T-helper 1 cell (primary cell): ENCODE results near the gene AHCYL2.
"Not testable (repeated sequence)": the region's sequence is repeated elsewhere in the genome, so short reads cannot be mapped to it uniquely, and the experiment has no call there.

Experiments
- DNase-seq, 5 donors: peaks; one replicate each; pipeline ENCODE4 v3.0.0-alpha.2; 2012 to 2020

The AHCYL2 gene

DNA sequence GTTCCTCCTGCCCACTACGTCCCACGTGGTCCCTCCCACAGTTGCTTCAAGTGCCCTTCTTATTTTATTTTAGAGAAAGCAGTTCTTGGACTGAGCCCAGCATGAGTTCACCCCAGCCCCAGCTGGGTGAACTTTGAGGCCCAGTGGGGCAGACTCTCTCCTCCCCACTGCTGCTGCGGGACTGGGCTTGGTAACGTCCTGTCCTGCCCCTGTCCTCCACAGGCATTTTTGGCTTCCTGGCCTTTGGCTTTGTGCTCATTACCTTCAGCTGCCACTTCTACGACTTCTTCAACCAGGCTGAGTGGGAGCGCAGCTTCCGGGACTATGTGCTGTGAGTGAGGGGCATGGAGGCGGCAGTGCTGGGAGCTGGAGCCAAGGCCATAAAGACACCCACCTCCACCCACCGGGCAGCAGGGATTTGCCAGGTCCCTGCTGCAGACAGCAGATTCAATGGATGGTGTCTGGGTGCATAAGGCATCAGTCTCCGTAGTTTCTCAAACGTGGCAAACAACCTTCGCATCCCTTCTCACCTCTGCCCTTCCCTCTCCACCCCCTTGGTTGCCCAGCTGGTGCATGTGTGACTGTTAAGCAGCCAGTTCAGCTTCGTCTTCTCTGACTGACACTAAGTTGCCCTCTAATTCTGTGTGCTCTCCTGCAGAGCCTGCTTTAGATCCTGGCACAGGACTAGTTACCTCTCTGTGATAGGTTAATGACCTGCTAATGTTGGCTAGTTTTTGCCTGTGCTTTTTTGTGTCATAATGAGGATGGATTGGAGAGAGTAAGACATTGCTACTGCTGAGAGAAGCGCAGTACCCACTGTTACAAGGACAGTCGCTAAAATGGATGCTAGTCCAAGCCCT, 15.5 kb upstream of the AHCYL2 start:
- no peak for DNase-seq

DNA sequence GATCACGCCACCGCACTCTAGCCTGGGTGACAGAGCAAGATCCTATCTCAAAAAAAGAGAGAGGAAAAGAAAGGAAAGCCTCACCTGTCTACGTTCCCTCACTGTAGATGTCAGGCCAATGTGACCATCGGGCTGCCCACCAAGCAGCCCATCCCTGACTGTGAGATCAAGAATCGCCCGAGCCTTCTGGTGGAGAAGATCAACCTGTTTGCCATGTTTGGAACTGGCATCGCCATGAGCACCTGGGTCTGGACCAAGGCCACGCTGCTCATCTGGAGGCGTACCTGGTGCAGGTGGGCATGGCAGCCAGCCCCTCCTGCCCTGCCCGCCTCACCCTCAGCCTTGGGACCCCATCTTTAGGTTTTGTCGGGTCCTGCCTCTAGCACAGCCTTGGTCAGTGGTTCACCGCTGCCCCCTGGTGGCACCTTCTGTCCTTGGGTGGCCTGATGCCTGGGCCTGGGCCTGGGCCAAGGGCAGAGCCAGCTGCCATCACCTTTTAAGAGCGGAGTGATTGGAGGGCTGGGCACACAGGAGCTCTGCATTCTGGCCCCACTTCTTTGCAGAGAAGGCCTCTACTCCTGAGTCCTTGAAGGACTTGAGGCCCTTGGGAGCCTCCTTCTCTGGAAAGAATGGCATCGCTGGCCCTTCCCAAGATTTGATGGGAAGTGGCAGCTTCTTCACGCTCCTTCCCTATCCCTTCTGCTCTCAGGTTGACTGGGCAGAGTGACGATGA, 14.4 kb upstream of the AHCYL2 start:
- peak in 3 of 5 donors; percentile 29 to 52 (median 48) for DNase-seq

DNA sequence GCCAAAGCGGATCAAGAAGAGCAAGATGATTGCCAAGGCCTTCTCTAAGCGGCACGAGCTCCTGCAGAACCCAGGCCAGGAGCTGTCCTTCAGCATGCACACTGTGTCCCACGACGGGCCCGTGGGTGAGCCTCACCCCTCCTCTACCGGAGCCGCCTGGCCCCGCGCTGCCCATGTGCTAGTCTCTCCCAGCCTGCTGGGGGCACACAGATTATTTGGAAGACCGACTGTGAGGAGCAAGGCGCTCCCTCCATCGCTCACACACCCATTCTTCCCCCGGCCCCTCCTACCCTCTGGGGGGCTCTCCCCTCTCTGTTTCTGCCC, 13.9 kb upstream of the AHCYL2 start:
- DNase-seq: no peak

DNA sequence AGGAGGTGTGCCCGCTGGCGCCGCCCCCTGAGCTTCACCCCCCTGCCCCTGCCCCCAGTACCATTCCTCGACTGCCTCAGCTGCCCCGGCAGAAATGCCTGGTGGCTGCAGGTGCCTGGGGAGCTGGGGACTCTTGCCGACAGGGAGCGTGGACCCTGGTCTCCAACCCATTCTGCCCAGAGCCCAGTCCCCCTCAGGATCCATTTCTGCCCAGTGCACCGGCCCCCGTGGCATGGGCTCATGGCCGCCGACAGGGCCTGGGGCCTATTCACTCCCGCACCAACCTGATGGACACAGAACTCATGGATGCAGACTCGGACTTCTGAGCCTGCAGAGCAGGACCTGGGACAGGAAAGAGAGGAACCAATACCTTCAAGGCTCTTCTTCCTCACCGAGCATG, 12.7 kb upstream of the AHCYL2 start:
- DNase-seq: no peak

DNA sequence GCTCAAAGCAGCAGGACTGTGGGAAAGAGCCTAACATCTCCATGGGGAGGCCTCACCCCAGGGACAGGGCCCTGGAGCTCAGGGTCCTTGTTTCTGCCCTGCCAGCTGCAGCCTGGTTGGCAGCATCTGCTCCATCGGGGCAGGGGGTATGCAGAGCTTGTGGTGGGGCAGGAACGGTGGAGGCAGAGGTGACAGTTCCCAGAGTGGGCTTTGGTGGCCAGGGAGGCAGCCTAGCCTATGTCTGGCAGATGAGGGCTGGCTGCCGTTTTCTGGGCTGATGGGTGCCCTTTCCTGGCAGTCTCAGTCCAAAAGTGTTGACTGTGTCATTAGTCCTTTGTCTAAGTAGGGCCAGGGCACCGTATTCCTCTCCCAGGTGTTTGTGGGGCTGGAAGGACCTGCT, 12.2 kb upstream of the AHCYL2 start:
- DNase-seq: no peak

DNA sequence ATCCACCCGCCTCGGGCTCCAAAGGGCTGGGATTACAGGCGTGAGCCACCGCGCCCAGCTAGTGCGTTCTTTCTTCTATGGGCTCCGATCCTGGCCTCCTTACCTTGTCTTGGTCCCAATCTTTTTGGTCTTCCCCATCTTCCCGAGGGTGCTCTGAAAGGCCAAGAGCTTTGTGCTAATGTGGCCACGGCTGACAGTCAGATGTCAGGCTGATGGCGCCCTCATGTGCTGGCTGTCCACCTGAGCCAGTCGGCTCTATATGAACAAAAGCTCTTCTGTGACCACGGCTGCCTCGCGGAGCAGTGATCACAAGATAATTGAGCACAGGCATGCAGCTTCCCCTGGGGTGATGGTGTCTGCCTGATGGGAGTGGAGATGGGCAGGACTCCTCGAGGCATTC, 11.0 kb upstream of the AHCYL2 start:
- no peak for DNase-seq

DNA sequence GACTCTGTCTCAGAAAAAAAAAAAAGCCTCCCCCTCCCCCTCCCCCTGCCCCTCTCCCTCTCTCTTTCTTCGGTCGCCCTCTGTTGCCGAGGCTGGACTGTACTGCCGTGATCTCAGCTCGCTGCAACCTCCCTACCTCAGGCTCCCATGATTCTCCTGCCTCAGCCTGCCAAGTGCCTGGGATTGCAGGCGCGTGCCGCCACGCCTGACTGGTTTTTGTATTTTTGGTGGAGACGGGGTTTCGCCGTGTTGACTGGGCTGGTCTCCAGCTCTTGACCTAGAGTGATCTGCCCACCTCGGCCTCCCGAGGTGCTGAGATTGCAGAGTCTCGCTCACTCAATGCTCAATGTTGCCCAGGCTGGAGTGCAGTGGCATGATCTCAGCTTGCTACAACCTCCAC, 9.1 kb upstream of the AHCYL2 start:
- not testable (repeated sequence) for DNase-seq

DNA sequence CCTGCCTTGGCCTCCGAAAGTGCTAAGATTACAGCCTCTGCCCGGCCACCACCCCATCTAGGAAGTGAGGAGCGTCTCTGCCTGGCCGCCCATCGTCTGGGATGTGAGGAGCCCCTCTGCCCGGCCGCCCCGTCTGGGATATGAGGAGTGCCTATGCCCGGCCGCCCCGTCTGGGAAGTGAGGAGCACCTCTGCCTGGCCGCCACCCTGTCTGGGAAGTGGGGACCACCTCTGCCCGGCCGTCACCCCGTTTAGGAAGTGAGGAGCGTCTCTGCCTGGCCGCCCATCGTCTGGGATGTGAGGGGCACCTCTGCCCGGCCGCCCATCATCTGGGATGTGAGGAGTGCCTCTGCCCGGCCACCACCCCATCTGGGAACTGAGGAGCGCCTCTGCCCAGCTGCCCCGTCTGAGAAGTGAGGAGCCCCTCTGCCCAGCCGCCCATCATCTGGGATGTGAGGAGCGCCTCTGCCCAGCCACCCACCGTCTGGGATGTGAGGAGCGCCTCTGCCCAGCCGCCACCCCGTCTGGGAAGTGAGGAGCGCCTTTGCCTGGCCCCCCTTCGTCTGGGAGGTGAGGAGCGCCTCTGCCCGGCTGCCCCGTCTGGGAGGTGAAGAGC, 8.6 kb upstream of the AHCYL2 start:
- not testable (repeated sequence) for DNase-seq

DNA sequence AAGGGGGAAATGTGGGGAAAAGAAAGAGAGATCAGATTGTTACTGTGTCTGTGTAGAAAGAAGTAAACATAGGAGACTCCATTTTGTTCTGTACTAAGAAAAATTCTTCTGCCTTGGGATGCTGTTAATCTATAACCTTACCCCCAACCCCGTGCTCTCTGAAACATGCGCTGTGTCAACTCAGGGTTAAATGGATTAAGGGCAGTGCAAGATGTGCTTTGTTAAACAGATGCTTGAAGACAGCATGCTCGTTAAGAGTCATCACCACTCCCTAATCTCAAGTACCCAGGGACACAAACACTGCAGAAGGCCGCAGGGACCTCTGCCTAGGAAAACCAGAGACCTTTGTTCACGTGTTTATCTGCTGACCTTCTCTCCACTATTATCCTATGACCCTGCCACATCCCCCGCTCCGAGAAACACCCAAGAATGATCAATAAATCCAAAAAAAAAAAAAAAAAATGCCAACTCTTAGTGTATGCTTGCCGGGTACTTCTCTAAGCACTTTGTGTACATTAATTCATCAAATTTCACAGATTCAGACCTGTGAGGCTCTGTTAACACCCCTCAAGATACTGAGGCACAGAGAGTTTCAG, 7.9 kb upstream of the AHCYL2 start:
- not testable (repeated sequence) for DNase-seq

DNA sequence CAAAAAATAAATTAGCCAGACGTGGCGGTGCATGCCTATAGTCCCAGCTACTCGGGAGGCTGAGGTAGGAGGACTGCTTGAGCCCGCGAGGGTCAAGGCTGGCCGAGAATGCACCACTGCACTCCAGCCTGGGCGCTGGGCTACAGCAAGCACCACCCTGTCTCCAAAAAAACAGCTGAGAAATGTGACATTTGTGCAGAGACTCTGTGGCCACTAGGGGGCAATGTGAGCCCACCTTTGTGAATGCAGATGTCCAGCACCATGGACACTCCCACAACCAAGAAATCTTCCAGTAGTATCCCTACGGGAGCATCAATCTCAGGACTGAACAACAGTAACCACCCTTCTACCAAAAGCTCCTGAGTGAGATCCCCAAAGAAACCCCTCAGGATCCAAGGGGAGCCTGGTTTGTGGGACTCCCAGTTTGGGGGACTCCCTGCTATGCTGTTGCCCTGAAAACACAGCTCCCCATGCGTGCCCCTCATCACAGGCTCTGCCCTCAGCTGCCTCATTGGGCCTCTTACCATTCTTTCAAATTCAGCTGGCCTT, 6.2 kb upstream of the AHCYL2 start:
- peak; percentile 55 to 76 (median 70) for DNase-seq

DNA sequence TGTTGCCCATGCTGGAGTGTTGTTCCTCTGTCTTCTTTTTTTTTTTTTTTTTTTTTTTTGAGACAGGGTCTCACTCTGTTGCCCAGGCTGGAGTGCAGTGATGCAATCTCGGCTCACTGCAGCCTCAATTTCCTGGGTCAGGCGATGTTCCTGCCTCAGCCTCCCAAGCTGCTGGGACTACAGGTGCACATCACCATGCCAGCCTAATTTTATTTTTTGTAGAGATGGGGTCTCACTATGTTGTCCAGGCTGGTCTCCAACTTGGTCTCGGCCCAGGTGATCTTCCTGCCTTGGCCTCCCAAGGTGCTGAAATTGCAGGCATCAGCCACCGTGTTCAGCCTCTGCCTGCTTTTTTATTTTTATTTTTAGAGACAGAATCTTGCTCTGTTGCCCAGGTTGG, 5.7 kb upstream of the AHCYL2 start:
- DNase-seq: not testable (repeated sequence)

DNA sequence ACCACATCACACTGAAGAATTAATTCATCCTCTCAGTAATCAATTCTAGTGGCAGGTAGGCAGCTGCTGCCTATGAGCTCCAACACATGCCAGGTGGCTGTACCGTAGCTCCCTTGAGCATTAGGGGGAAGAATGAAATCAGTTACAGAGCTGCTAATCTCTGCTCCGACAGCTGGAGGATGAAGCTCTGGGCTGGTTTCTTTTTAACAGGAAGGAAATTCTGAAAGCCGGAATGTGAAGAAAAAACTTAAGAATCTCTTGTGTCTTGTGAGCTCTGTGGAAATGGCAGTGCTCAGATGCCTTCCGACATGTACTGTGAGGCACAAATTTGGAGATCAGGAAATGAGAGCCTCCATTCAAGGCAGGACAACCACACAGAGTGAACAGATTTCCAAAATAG, 2.8 kb upstream of the AHCYL2 start:
- DNase-seq: no peak

DNA sequence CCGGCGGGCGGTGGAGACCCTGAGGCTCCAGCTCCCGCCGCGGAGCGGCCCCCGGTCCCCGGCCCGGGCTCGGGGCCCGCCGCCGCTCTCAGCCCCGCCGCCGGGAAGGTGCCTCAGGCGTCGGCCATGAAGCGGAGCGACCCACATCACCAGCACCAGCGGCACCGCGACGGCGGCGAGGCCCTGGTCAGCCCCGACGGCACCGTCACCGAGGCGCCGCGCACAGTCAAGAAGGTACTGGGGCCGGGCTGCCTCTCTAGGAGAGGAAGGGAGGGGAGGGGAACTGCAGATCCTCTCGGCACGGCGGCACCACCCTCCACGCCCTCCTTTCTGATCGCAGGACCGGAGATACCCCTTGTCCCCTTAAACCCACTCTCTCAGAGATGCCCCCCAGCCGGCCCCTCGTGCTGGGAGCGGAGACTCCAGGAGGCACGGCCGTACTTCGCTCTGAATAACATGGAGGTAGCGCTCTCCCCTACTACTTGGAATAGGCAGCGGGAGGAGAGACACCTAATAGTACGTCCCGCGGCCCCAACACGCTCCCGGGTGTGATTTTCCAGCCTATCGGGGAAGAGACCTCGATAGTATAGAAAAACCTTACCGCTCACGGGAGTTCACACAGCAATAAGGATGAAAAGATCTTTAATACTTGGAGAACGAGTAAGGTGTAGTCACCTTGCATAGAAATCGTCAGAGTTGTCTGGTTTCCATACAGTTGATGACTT, 538 bp downstream of the AHCYL2 start:
- DNase-seq: peak; percentile 32 to 60 (median 46)

DNA sequence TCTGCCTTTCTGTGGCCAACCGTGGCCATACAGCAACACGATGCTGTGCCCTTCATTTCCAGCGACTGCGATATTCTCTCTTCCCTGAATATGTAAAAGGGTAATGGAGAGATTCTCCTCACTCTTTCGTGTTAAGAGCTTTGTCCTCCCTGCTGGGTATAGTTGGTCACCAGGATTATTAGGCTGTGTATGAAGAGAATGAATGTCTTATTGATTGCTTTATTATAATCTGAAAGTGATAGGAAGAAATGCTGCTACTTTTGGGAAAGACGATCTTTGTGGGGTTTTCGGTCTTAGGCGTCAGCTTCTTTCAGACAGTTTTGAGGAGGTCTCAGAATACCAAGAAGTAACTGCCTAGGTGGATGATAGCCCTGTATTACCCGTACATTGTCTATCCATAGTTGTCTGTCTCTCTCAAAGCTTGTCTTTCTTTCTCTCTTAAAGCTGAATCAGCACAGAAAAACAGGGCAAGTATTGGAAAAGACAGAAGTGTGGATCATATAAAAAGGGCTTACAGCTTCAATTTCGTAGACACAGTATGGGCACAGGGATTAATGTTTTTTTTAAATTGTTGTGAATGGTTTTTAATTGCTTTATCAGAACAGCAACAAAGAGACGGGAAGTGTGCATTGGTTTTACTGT, 1.2 kb downstream of the AHCYL2 start:
- no peak for DNase-seq

DNA sequence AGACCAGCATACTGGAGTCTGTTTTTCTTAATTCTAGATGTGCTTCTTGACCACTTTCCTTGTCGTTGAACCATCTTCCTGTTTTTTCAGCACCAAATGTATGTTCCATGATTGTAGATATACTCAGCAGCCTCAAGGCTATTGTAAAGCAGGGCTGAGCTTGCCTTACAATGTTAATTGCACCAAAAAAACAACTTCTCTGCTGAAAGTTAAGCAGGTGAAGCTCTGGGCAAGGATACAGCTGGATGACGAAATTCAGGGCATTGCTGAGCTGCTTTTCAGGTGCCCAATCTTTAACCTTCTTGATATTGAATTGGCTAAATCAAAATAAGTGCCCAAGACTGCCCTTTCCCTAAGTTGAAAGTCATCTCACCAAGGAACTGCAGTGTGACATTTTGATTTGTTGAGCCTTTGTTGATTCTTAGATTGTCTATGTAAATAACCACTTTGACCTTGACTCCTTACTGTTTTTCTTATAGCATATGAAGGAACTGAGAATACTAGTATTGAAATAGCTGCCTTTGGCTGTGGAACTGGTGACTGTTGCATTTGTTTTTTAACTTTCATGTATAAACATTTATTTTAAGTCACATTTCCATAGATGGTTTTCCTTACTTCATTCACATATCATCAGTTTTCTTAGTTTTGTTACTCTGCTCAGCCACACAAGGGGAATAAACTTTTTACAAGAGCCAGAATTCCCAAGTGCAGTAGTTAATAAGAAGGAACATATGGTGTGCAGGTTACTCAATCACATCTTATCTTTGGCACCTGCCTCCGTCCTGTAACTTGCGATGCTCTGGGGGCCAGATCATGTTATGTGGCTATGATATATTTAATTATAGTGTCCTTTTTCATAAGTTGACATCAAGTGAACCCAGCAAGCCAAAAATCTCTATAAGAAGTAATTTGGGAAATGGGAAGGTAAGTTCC, 3.1 kb downstream of the AHCYL2 start:
- DNase-seq: no peak

DNA sequence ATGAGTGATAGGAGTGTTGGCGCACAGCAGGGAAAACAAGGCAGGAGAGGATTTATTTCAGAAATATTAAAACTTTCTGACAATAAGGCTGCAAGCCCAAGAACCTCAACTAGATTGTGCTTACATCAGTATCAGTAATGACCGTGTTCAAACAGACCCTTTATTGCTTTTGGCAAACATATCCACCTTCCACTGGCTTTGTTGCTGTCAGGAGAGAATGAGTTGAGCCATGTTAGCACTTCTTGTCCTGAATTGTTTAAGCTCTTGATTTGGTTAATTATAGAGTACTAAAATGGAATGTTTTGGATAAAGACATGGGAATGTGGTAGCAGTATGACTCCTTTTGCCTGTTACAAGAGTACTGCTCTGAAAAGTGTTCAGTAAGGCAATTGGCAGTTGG, 3.8 kb downstream of the AHCYL2 start:
- DNase-seq: no peak

DNA sequence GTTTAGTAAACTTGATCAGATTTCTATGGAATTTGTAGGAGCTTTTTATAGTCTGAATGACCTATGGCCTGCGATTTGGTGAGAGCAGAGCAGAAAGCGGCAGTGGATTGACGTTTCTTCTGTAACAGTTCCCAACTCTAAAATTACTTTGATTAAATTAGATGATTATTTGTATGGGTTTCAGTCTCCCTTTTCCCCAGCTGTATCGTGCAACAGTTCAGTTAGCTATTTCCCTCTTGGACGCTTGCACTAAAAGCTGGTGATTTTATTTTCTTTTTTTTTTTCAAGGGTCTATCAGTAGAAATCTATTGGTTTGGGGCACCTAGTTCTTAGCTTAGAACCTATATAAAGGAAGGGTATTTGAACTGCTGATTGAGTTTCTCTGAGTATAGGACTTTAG, 6.8 kb downstream of the AHCYL2 start:
- DNase-seq: no peak

DNA sequence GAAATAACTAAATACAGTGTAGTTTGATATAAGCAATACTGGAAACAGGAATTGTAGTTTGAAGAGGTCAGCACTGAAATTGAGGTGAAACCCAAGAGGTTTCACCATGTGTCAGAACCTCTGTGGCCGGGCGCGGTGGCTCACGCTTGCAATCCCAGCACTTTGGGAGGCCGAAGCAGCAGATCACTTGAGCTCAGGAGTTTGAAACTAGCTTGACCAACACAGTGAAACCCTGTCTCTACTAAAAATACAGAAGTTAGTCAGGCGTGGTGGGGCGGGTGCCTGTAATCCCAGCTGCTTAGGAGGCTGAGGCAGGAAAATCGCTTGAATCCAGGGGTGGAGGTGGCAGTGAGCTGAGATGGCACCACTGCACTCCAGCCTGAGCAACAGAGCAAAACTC, 13.7 kb downstream of the AHCYL2 start:
- no peak for DNase-seq

DNA sequence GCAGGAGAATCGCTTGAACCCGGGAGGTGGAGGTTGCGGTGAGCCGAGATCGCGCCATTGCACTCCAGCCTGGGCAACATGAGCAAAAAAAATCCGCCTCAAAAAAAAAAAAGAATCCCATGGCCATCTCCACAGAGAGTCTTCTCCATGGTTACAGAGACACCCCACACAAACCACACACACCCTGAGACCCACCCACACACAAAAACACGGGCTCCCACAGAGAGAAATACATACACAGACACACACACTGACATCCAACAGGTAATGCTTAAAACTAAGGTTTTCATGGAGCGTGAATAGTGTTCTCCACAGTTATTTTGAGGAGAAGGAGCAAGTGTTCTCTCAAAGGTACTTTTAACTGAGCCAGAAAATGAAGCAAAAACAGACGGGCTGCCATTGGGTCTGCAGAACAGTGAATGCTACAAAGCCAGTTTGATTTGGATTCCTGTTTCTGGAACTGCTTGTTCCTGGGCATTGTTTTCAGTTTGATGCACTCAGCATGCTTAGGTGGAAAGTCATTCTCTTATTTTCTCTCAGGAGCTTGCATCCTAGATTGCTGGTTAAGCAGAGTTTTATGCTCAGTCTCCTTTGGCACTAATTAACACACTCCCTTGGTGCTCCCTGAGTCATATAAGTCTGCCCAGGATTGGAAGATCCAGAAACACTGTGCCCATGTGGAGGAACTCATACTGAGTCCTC, 15.4 kb downstream of the AHCYL2 start:
- DNase-seq: no peak

DNA sequence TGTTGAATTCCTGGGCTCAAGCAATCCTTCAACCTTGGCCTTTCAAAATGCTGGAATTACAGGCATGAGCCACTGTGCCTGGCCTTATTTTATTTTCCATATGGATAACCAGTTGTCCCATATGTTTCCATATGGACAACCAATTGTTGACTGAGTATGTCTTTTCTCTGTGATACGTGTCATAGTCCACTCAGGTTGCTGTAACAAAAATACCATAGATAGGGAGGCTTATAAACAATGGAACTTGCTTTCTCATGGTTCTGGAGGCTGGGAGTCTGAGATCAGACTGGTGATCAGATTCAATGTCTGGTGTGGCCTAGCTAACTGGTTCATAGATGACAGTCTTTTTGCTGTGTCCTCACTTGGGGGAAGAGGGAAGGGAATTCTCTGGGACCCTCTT, 19.4 kb downstream of the AHCYL2 start:
- no peak for DNase-seq
